Ishikawa (cell line): ENCODE measurements around the gene SPATA7.

Experiments
- FOXM1 ChIP-seq: IDR thresholded peaks from 2 replicates; pipeline ENCODE4 v1.6.1; 2012; ENCODE audit warnings: low read depth, borderline replicate concordance
- MAX ChIP-seq: IDR thresholded peaks from 2 replicates; pipeline ENCODE4 v1.6.1; 2012
- RAD21 ChIP-seq: IDR thresholded peaks from 2 replicates; pipeline ENCODE4 v1.6.1; 2012; ENCODE audit warnings: low read depth
- REST ChIP-seq: IDR thresholded peaks from 2 replicates; pipeline ENCODE4 v1.6.1; 2012; ENCODE audit warnings: low read depth, mild to moderate bottlenecking
- TAF1 ChIP-seq: IDR thresholded peaks from 2 replicates; pipeline ENCODE4 v1.6.1; 2012; ENCODE audit warnings: low read depth, mild to moderate bottlenecking

- no peak for TF ChIP-seq TAF1
- no peak for TF ChIP-seq RAD21
- no peak for TF ChIP-seq MAX
- no peak for TF ChIP-seq REST
- no peak for TF ChIP-seq FOXM1
These were observed 20.6 kb upstream of the SPATA7 start for GRCh38 chr14:88364710-88365413.
